GM19328 (cell line): ENCODE data around the gene DENND1B.
"Not testable (repeated sequence)": the region's sequence is repeated elsewhere in the genome, so short reads cannot be mapped to it uniquely, and the experiment has no call there.

Source experiments
- ATAC-seq: cut with Tn5 transposase; IDR thresholded peaks from one replicate; pipeline ENCODE4 v1.9.1; 2021; ENCODE audit warnings: mild to moderate bottlenecking, moderate library complexity; ENCODE audit not compliant: unreplicated experiment

Gene DENND1B

GRCh38 chr1:197572169-197572568 lies 203.1 kb downstream of the DENND1B start:
- ATAC-seq, result no peak

- ATAC-seq, result no peak
Observed at GRCh38 chr1:197567442-197567841, 207.8 kb downstream of the DENND1B start.

GRCh38 chr1:197561041-197561440 lies 214.2 kb downstream of the DENND1B start:
- no peak for ATAC-seq

GRCh38 chr1:197559655-197560054 lies 215.6 kb downstream of the DENND1B start:
- ATAC-seq, result no peak

GRCh38 chr1:197559244-197559643 lies 216.0 kb downstream of the DENND1B start:
- no peak for ATAC-seq

GRCh38 chr1:197557302-197557701 lies 218.0 kb downstream of the DENND1B start:
- ATAC-seq, result no peak

GRCh38 chr1:197553281-197553680 lies 222.0 kb downstream of the DENND1B start:
- no peak for ATAC-seq

GRCh38 chr1:197546989-197547388 lies 228.3 kb downstream of the DENND1B start:
- ATAC-seq, result no peak

- no peak for ATAC-seq
Observed at GRCh38 chr1:197544553-197544952, 230.7 kb downstream of the DENND1B start.

- ATAC-seq, result no peak
Observed at GRCh38 chr1:197544130-197544529, 231.2 kb downstream of the DENND1B start.

- no peak for ATAC-seq
Observed at GRCh38 chr1:197541411-197541810, 233.9 kb downstream of the DENND1B start.

- ATAC-seq, result no peak
Observed at GRCh38 chr1:197526736-197527371, 248.4 kb downstream of the DENND1B start.

GRCh38 chr1:197521118-197521739 lies 254.1 kb downstream of the DENND1B start:
- peak; percentile 57 for ATAC-seq

- no peak for ATAC-seq
Observed at GRCh38 chr1:197519741-197520334, 255.4 kb downstream of the DENND1B start.

- no peak for ATAC-seq
Observed at GRCh38 chr1:197515421-197515820, 259.9 kb downstream of the DENND1B start.

- ATAC-seq, result no peak
Observed at GRCh38 chr1:197510691-197511378, 264.4 kb downstream of the DENND1B start.

- ATAC-seq, result no peak
Observed at GRCh38 chr1:197496722-197497121, 278.6 kb downstream of the DENND1B start.

GRCh38 chr1:197491505-197491904 lies 283.8 kb downstream of the DENND1B start:
- ATAC-seq, result not testable (repeated sequence)

- no peak for ATAC-seq
Observed at GRCh38 chr1:197486946-197487345, 288.3 kb downstream of the DENND1B start.

- no peak for ATAC-seq
Observed at GRCh38 chr1:197485790-197486189, 289.5 kb downstream of the DENND1B start.

- no peak for ATAC-seq
Observed at GRCh38 chr1:197481101-197481500, 294.2 kb downstream of the DENND1B start.

- ATAC-seq, result no peak
Observed at GRCh38 chr1:197480446-197480845, 294.8 kb downstream of the DENND1B start.
